Stomach smooth muscle (tissue), 2 donors: ENCODE data around the gene SLC66A1.

Experiments
- H3K27ac ChIP-seq: one replicate; pipeline ENCODE4 v1.7.0; 2013; ENCODE audit warnings: mild to moderate bottlenecking, low read length, inconsistent platforms
- H3K27me3 ChIP-seq, 2 donors: one replicate each; pipeline ENCODE4 v1.7.0; 2013; ENCODE audit warnings: low read length in 2 of 2; ENCODE audit not compliant: insufficient read depth in 2 of 2, control insufficient read depth in 1 of 2
- H3K36me3 ChIP-seq, 2 donors: one replicate each; pipeline ENCODE4 v1.7.0; 2013; ENCODE audit warnings: low read length in 2 of 2; ENCODE audit not compliant: control insufficient read depth in 2 of 2, insufficient read depth in 2 of 2
- H3K4me1 ChIP-seq: one replicate; pipeline ENCODE4 v1.7.0; 2013; ENCODE audit warnings: low read length; ENCODE audit not compliant: control insufficient read depth, insufficient read depth
- H3K4me3 ChIP-seq, 2 donors: one replicate each; pipeline ENCODE4 v1.7.0; 2013; ENCODE audit warnings: low read length in 2 of 2
- H3K9ac ChIP-seq, 2 donors: one replicate each; pipeline ENCODE4 v1.7.0; 2013; ENCODE audit warnings: low read length in 2 of 2, mild to moderate bottlenecking in 1 of 2
- H3K9me3 ChIP-seq, 2 donors: one replicate each; pipeline ENCODE4 v1.7.0; 2013; ENCODE audit warnings: low read length in 2 of 2; ENCODE audit not compliant: control insufficient read depth in 2 of 2
- donor health status: healthy.
- donor health status: Pancreatic carcinoma.

Gene SLC66A1

DNA sequence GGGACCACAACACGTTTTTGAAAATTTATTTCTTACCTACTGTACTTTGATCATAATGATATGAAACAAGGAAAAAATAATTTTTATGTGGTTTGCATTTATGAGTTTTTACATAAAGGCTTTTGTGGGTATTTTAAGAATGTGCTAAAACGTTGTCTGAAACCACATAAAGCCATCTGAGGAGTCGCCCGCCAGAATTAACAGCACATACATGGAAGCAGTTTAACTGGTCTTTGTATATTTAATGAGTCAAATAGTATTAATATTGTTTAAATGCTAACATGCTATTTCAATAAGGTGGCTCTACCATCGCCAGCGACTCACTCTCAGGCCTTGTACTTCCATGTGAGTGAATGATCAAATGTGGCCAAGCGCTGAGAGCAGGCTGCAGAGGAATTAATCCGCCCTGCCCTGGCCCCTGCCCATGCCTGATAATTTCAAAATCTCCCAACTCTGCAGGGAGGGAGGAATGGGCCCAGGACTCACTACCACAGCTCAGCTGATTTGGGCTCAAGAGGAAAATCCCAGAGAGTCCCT is 49.6 kb downstream of the SLC66A1 start:
- H3K27me3 ChIP-seq, result no peaks in the 10 kb centered on the region
- H3K27ac ChIP-seq, result no peak overlapping the region
- no peaks in the 10 kb centered on the region for H3K9me3 ChIP-seq
- H3K36me3 ChIP-seq, result peaks cover 3 to 7% of the 10 kb centered on the region in 2 donors
- H3K4me1 ChIP-seq, result peaks cover 4% of the 10 kb centered on the region
- no peak overlapping the region for H3K9ac ChIP-seq
- H3K4me3 ChIP-seq, result no peak overlapping the region

DNA sequence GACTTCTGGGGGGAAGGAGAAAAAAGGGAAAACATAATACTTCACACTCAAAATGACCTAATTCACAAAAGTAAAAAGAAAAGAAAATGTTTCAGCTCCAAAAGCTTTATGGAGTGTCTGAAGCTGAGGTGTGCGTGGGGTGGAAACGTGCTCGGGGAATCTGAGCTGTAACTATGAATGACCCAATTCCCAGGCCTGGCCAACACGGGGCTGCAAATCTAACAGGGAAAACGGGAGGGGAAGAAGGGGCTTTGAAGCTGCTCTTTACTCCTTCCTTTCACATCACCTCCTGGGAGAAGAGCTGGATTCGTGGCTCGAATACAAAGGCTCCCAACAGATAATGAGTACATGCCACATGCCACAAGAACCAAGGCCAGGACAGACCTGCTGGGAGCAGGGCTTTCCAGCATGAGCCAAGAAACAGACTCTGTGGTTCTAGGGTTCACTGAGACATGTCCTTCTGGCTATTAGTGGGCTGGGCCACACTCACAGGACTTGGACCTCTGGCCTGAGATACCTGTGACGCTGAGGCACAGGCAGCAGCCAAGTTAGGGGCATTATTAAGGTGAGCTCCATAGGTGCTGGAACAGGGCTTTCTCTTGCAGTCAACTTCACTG is 51.5 kb downstream of the SLC66A1 start:
- Histone ChIP-seq H3K4me3 (no peak overlapping the region), H3K4me1 (peaks cover 9% of the 10 kb centered on the region), H3K27me3 (no peaks in the 10 kb centered on the region), H3K9me3 (no peaks in the 10 kb centered on the region), H3K9ac (no peak overlapping the region), H3K27ac (no peak overlapping the region), H3K36me3 (peaks cover 2 to 3% of the 10 kb centered on the region in 2 donors)

DNA sequence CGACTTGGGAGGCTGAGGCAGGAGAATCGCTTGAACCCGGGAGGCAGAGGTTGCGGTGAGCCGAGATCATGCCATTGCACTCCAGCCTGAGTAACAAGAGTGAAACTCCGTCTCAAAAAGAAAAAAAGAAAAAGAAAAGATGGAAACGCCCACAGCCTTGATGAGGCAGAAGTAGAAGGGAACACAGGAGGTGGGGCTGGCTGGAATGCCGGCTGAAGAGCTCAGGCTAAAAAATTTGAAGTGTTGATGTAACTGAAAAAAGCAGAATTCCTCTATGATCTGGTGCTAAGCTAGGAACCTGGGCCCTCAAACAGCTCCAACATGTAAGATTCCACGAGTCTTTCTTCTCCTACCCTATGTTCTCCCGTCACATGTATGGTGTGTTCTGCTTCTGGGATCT is 53.6 kb downstream of the SLC66A1 start:
- Histone ChIP-seq H3K27ac (no peak overlapping the region), H3K9ac (no peak overlapping the region), H3K27me3 (no peaks in the 10 kb centered on the region), H3K36me3 (peaks cover 4 to 5% of the 10 kb centered on the region in 2 donors), H3K4me3 (no peak overlapping the region), H3K9me3 (no peaks in the 10 kb centered on the region), H3K4me1 (peaks cover 7% of the 10 kb centered on the region)

DNA sequence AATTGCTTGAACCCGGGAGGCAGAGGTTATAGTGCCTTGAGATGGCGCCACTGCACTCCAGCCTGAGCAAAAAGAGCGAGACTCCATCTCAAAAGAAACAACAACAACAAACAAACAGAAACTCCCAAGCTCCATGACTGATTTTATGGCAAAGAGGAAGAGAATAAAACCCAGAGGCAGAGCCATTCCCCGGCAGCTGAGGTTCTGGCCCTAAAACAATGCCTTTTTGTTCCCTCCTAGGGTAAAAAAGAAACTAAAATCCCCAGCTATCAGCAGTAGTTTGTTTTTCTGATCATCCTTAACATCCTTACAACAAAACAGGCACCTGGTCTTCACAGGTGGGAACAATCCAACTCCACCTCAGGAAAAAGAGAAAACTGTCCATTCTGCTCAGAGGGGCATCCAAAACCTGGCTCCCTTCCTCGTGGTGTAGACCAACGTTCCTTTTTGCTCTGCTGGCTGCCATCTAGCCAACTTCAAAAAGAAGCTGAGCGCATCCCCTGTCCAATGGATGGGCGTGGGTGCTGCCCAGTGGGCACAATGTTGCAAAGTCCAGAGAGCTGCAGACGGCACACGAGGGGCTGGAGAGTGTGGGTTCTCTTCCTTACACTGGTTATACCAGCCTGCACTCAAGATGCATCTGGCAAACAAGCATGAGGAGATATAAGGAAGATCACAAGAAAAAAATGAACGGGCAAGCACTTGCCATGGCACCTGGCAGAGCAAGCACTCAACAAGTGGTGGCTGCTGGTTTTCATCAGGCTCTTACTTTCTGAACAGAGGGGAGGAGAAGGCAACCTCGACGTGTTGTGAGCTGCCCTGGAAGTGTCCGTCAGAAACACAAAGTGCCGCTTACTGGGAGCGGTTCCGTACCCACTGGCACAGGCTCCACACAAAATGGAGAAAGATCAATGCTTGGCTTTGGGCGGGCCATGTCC is 54.7 kb downstream of the SLC66A1 start:
- Histone ChIP-seq H3K9ac (no peak overlapping the region), H3K4me1 (peaks cover 7% of the 10 kb centered on the region), H3K36me3 (peaks cover 6 to 7% of the 10 kb centered on the region in 2 donors), H3K4me3 (no peak overlapping the region), H3K27me3 (no peaks in the 10 kb centered on the region), H3K27ac (no peak overlapping the region), H3K9me3 (no peaks in the 10 kb centered on the region)

DNA sequence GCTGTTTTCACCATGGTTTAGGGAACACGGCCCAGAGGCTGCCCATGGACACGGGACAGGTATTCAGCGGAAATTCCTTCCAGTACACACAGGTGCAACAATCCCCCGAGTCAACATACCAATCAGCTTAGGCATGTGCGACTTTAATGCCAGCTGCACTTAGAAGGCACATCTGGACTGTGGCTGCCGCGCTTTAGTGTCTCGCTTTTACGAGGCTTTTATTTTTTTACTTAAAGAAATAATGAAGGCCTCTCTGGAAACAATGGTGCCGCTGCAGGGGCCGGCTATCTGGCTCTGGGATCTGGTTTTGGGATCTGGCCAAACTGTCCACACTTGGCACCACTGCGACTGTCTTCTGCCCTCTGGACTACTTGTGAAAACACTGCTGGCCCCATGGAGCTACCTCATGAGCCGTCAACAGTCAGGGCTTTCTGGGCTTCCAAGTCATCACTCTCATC is 55.5 kb downstream of the SLC66A1 start:
- Histone ChIP-seq H3K4me1 (peaks cover 7% of the 10 kb centered on the region), H3K27me3 (no peaks in the 10 kb centered on the region), H3K27ac (no peak overlapping the region), H3K9me3 (no peaks in the 10 kb centered on the region), H3K36me3 (peaks cover 6 to 10% of the 10 kb centered on the region in 2 donors), H3K4me3 (no peak overlapping the region), H3K9ac (no peak overlapping the region)

DNA sequence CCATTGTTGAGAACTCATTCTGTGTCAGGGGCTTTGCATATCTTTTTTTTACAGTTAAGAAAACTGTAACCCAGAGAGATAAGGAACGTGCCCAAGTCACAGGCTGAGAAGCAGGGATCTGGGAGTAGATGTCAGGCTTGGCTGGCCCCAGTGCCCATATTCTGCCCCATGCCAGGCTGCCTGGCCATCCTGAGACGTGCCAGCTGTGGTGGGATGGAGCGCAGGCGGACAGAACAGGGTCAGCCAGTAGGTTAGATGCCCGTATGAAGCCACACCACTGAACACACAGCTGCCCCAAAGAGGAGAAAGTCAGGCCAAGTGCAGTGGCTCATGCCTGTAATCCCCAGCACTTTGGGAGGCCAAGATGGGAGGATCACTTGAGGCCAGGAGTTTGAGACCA is 55.9 kb downstream of the SLC66A1 start:
- H3K9ac ChIP-seq, result no peak overlapping the region
- H3K27me3 ChIP-seq, result no peaks in the 10 kb centered on the region
- no peaks in the 10 kb centered on the region for H3K9me3 ChIP-seq
- H3K36me3 ChIP-seq, result peaks cover 8 to 10% of the 10 kb centered on the region in 2 donors
- H3K4me3 ChIP-seq, result no peak overlapping the region
- H3K4me1 ChIP-seq, result peaks cover 9% of the 10 kb centered on the region
- no peak overlapping the region for H3K27ac ChIP-seq

DNA sequence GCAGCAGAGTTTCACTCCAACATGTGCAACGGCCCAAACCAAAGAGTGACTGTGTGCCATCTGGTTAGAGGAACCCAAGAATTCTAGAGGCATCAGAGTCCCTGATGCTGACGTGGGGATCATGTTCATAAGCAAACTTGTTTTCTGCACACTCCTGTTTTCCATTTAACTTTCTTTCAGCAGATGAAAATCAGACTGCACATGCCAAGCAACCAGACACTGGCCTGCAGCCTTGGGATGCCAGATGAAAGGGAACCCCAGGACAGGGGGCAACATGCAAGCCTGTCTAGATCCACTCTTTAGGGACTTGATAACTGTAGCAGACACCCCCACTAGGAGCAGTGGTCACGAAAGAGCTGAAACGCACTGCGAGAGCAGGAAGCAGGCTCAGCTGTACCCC is 56.8 kb downstream of the SLC66A1 start:
- H3K27me3 ChIP-seq, result no peaks in the 10 kb centered on the region
- peaks cover 8 to 10% of the 10 kb centered on the region in 2 donors for H3K36me3 ChIP-seq
- H3K9me3 ChIP-seq, result no peaks in the 10 kb centered on the region
- H3K27ac ChIP-seq, result no peak overlapping the region
- H3K4me1 ChIP-seq, result peaks cover 17% of the 10 kb centered on the region
- no peak overlapping the region for H3K9ac ChIP-seq
- no peak overlapping the region for H3K4me3 ChIP-seq

DNA sequence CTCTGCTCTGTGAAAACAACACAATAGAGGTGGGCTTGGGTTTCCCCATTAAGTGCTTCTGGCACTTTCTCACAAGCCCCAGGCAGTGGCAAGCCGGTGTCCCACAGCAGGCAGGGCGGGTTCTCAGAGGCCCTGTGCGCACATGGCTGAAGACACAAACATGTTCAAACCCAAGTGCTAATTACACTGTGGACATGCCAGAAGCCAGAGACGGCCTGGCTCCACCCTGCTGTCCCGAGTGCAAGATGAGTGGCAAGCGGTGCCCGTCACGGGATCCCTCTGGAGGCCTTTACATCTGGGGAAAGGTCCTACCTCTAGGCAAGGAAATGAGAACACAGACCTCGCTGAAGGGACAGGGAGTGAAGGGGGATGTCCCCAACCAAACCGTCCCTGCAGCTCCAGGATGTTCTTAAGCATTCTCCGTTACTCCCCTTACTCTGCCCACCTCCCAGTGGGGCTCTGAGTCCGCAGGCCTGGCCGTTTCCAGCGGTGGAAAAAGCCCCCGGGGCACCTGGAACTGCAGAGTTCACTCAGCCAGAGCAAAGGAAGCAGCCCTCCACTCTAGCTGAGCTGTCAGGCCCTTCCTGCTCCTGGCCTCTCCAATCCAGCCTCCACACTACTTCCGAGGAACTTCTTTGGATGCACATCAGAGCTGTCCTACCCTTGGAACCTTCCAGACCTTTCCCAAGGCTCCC is 57.4 kb downstream of the SLC66A1 start:
- H3K9ac ChIP-seq, result no peak overlapping the region
- no peak overlapping the region for H3K4me3 ChIP-seq
- no peaks in the 10 kb centered on the region for H3K27me3 ChIP-seq
- peaks cover 8 to 10% of the 10 kb centered on the region in 2 donors for H3K36me3 ChIP-seq
- H3K4me1 ChIP-seq, result peaks cover 21% of the 10 kb centered on the region
- no peaks in the 10 kb centered on the region for H3K9me3 ChIP-seq
- no peak overlapping the region for H3K27ac ChIP-seq

DNA sequence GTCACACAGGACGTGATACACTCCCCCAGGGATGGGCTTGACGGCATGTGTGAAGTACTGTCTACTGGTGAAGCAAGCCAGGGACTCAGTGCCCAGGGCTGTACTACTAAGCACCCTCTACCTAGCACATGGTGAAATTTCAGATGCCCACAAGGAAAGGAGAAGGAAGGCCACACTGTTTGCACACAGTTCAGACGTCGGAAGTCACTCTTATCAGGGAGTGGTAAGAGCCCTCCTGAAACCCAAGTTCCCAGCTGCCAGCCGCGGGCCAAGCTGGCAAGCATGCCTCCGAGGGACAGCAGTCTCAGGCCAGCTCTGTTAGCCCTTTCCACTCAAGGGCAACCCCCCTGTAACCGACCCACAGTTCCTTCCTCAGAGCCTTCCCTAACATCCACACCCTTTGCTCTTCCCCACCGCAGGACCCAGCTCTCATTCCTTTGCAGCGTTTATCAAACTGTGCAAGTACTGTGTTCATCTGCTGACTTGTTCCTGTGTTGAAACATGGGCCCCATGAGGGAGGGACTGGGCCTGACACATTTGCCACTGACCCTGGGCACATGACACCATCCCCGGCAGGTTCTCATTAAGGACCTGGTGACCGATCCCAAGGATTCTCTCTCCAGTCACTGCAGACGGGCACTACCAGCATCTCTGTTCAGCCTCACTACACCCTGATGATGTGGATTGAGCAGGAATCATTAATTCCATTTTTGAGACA is 58.5 kb downstream of the SLC66A1 start:
- Histone ChIP-seq H3K4me3 (no peak overlapping the region), H3K4me1 (peaks cover 24% of the 10 kb centered on the region), H3K9me3 (no peaks in the 10 kb centered on the region), H3K27ac (no peak overlapping the region), H3K27me3 (no peaks in the 10 kb centered on the region), H3K36me3 (peaks cover 13 to 15% of the 10 kb centered on the region in 2 donors), H3K9ac (no peak overlapping the region)
